Endothelial cell of umbilical vein (primary cell): ENCODE measurements around the gene DIP2C. TPM values are rescaled to one million over a fixed set of nuclear protein-coding genes. Genes with fewer than 3 reads are reported as not detected.

Source experiments
- BruUV-seq: library from RNA; stranded (reverse); fragments of 400-500 nt; replicated peaks from 2 replicates; lab custom pipeline; 2021; lab: Mats Ljungman, UMichigan
- CTCF ChIA-PET: fragments of 300-600, 350-600 bp; sonication (Branson Sonifier 250); formaldehyde crosslinking; loops from one replicate; lab custom pipeline; 2021; ENCODE audit warnings: antibody characterized with exemption, inconsistent platforms; lab: Charles Lee
- POLR2A ChIA-PET: fragments of 300-600, 350-600 bp; sonication (Branson Sonifier 250); formaldehyde crosslinking; loops from one replicate; lab custom pipeline; 2021; ENCODE audit warnings: antibody characterized with exemption, inconsistent platforms; lab: Charles Lee
- DNase-seq: peaks from one replicate; pipeline ENCODE4 v3.0.0-alpha.2; 2011; ENCODE audit warnings: low read depth, low spot score
- FAIRE-seq: peaks from 2 replicates; lab custom pipeline; 2011; peaks lifted over from hg19 to GRCh38; lab: Jason Lieb, UNC
- H2AFZ ChIP-seq: 2 replicates; pipeline ENCODE4 v1.6.0; 2012; ENCODE audit warnings: low read depth, low read length, control low read depth, inconsistent platforms
- H3K27ac ChIP-seq: 2 replicates; pipeline ENCODE4 v1.5.1; 2011; ENCODE audit warnings: low read depth, mild to moderate bottlenecking, control low read depth, low read length, moderate library complexity; ENCODE audit not compliant: insufficient read depth
- H3K27me3 ChIP-seq, 2 experiments: 2 replicates each; pipeline versions ENCODE4 v1.6.0 to v1.6.1; 2011; ENCODE audit warnings: low read length in 2 of 2, mixed read lengths in 1 of 2; ENCODE audit not compliant: control insufficient read depth in 2 of 2, insufficient read depth in 2 of 2
- H3K36me3 ChIP-seq, 2 experiments: 2 replicates in 1 of 2; 3 replicates in 1 of 2; pipeline ENCODE4 v1.5.1; 2011; ENCODE audit warnings: low read length in 2 of 2, mild to moderate bottlenecking in 1 of 2, moderate library complexity in 1 of 2; ENCODE audit not compliant: control insufficient read depth in 2 of 2, insufficient read depth in 2 of 2; ENCODE audit errors: extremely low read depth in 1 of 2
- H3K4me1 ChIP-seq: 3 replicates; pipeline ENCODE4 v1.5.1; 2011; ENCODE audit warnings: mild to moderate bottlenecking, low read length; ENCODE audit not compliant: control insufficient read depth, insufficient read depth; ENCODE audit errors: extremely low read depth
- H3K4me2 ChIP-seq: 2 replicates; pipeline ENCODE4 v1.6.1; 2011; ENCODE audit warnings: low read length, control low read depth, mixed read lengths; ENCODE audit not compliant: insufficient read depth
- H3K4me3 ChIP-seq, 3 experiments: fragments of 200-600 bp in 1 of 3; sonication (generic), shearing (Covaris generic) in 1 of 3; replicated peaks in 1 of 3; 2 replicates each; pipeline ENCODE4 v1.5.1; 2011 to 2016; ENCODE audit warnings: control low read depth in 3 of 3, low read length in 3 of 3, mild to moderate bottlenecking in 2 of 3, inconsistent platforms in 1 of 3, low read depth in 1 of 3, moderate library complexity in 1 of 3; ENCODE audit not compliant: insufficient read depth in 1 of 3
- H3K79me2 ChIP-seq: 2 replicates; pipeline ENCODE4 v1.6.0; 2012; ENCODE audit warnings: low read length, inconsistent platforms; ENCODE audit not compliant: control insufficient read depth, insufficient read depth
- H3K9ac ChIP-seq: replicated peaks from 2 replicates; pipeline ENCODE3; 2011; ENCODE audit warnings: low read length, control low read depth; ENCODE audit not compliant: insufficient read depth; ENCODE audit errors: extremely low read depth
- H3K9me1 ChIP-seq: replicated peaks from 3 replicates; pipeline ENCODE4 v1.6.0; 2011; ENCODE audit warnings: mild to moderate bottlenecking, low read length; ENCODE audit not compliant: control insufficient read depth, insufficient read depth; ENCODE audit errors: extremely low read depth
- H3K9me3 ChIP-seq: replicated peaks from 2 replicates; pipeline ENCODE4 v1.5.1; 2012; ENCODE audit warnings: low read length, inconsistent platforms; ENCODE audit not compliant: control insufficient read depth, insufficient read depth
- H4K20me1 ChIP-seq: replicated peaks from 2 replicates; pipeline ENCODE3; 2011; ENCODE audit warnings: mild to moderate bottlenecking, low read length; ENCODE audit not compliant: control insufficient read depth, insufficient read depth; ENCODE audit errors: extremely low read depth
- CTCF ChIP-seq, 2 donors: IDR thresholded peaks; 1 replicate in 1 of 2; 2 replicates in 1 of 2; pipeline ENCODE4 v1.5.1; 2011; ENCODE audit warnings: low read length in 2 of 2, mild to moderate bottlenecking in 2 of 2, moderate library complexity in 2 of 2, control low read depth in 1 of 2, inconsistent platforms in 1 of 2, low read depth in 1 of 2; ENCODE audit not compliant: insufficient read depth in 1 of 2; ENCODE audit errors: extremely low read depth in 1 of 2
- EZH2 ChIP-seq: IDR thresholded peaks from 2 replicates; pipeline ENCODE4 v1.6.1; 2012; ENCODE audit warnings: borderline replicate concordance, low read depth, mild to moderate bottlenecking, moderate library complexity, low read length, inconsistent platforms; ENCODE audit not compliant: severe bottlenecking
- FOS ChIP-seq: IDR thresholded peaks from 2 replicates; pipeline ENCODE4 v1.6.1; 2011; ENCODE audit warnings: mild to moderate bottlenecking, low read length, moderate library complexity, borderline replicate concordance; ENCODE audit not compliant: insufficient read depth
- GATA2 ChIP-seq: IDR thresholded peaks from 2 replicates; pipeline ENCODE4 v1.7.0; 2011; ENCODE audit warnings: low read depth, mild to moderate bottlenecking, moderate library complexity, mixed read lengths, low read length; ENCODE audit not compliant: insufficient read length, insufficient read depth
- JUN ChIP-seq: IDR thresholded peaks from 2 replicates; pipeline ENCODE4 v1.6.1; 2011; ENCODE audit warnings: borderline replicate concordance, low read depth; ENCODE audit not compliant: insufficient read length, insufficient read depth
- MAX ChIP-seq: IDR thresholded peaks from 2 replicates; pipeline ENCODE4 v1.6.1; 2011; ENCODE audit not compliant: insufficient read depth, insufficient read length
- MYC ChIP-seq: IDR thresholded peaks from one replicate; pipeline ENCODE4 v1.6.1; 2011; ENCODE audit warnings: mild to moderate bottlenecking, low read depth, low read length
- POLR2A ChIP-seq: IDR thresholded peaks from 2 replicates; pipeline ENCODE4 v1.6.1; 2012; ENCODE audit warnings: low read depth, mild to moderate bottlenecking, control low read depth, low read length
- POLR2AphosphoS5 ChIP-seq: IDR thresholded peaks from 2 replicates; pipeline ENCODE4 v1.6.1; 2012; ENCODE audit warnings: low read depth, mild to moderate bottlenecking, control low read depth, low read length, moderate library complexity; ENCODE audit not compliant: insufficient read depth
- dilution Hi-C: fragments of 300-500 bp; cut with MboI; formaldehyde crosslinking; loops from one replicate; pipeline ENCODE4 v1.15.0; 2019; ENCODE audit warnings: low sequenced_read_pairs; ENCODE audit not compliant: extremely low pct_ligation_motif_present
- intact Hi-C: fragments of 100-400 bp; cut with micrococcal nuclease; formaldehyde crosslinking; loops from one replicate; pipeline ENCODE4 v1.10.0; 2022
- polyA plus RNA-seq, 4 experiments: library from polyadenylated mRNA; depleted of rRNA in 3 of 4; stranded (reverse) in 3 of 4; unstranded in 1 of 4; fragments of >200 nt; gene quantifications; 2 replicates each; pipeline versions ENCODE4 v1.2.1 to v1.2.3, GENCODE V29; 2011 to 2012; ENCODE audit warnings: missing spikeins in 1 of 4
- total RNA-seq: library from RNA; stranded (reverse); gene quantifications from 2 replicates; pipeline ENCODE4 v1.2.3, GENCODE V29; 2021

Gene DIP2C
- total and polyA plus RNA-seq, 2 donors (not counting 3 experiments of a cell fraction or from before 2014, with no cell fraction given): 3.6 to 10.7 TPM

- intact Hi-C loops: no loop called here
- H3K4me3 ChIP-seq: peak overlapping the region in 2 of 3 experiments; percentile 6 to 37
- dilution Hi-C loops: no loop called here
- H3K4me1 ChIP-seq: peaks cover 8% of the 10 kb centered on the region
- DNase-seq (peak; percentile 85), FAIRE-seq (peak; percentile 87)
- H3K9ac ChIP-seq: no peak overlapping the region
- POLR2A ChIA-PET: no interaction called here
- H4K20me1 ChIP-seq: no peaks in the 10 kb centered on the region
- no peaks in the 10 kb centered on the region for H3K9me1 ChIP-seq
- H3K9me3 ChIP-seq: no peaks in the 10 kb centered on the region
- CTCF ChIA-PET: interaction anchor here (0.9 to 1.7 kb wide), 9 partner anchors 10 to 99 kb away, joined by 3 to 8 read pairs (median 4); no protein-coding TSS in a partner anchor
- TF ChIP-seq MAX: no peak
- TF ChIP-seq MYC: no peak
- TF ChIP-seq GATA2: no peak
- no peak for TF ChIP-seq EZH2
- TF ChIP-seq POLR2AphosphoS5: no peak
- TF ChIP-seq JUN: no peak
- TF ChIP-seq CTCF (IDR thresholded peaks at IDR 0.05; ENCODE audit: extremely low read depth in 1 of 2, insufficient read depth in 1 of 2, low read depth in 1 of 2, low read length in 2 of 2): no peak
- no peak for TF ChIP-seq POLR2A
- no peak for TF ChIP-seq FOS
- no peaks in the 10 kb centered on the region for H3K36me3 ChIP-seq
- H3K79me2 ChIP-seq: no peaks in the 10 kb centered on the region
- peak overlapping the region; percentile 82 for H2AFZ ChIP-seq
- H3K27me3 ChIP-seq: no peaks in the 10 kb centered on the region
- peak overlapping the region; percentile 63 for H3K4me2 ChIP-seq
- H3K27ac ChIP-seq: peak overlapping the region; percentile 49
- no TSS peak for BruUV-seq
These were observed 359.9 kb downstream of the DIP2C start for GRCh38 chr10:329361-330099.
